WTC11 (cell line): ENCODE results near the gene PRF1.

ENCODE experiments used
- CBFB ChIP-seq: sonication (generic); formaldehyde crosslinking; IDR thresholded peaks from 2 replicates; pipeline ENCODE4 v1.8.1; 2022; ENCODE audit warnings: mild to moderate bottlenecking, low read depth, missing genetic modification reagents
- ESRRA ChIP-seq: sonication (generic); formaldehyde crosslinking; IDR thresholded peaks from 2 replicates; pipeline ENCODE4 v1.8.1; 2022; ENCODE audit warnings: mild to moderate bottlenecking, missing genetic modification reagents, borderline replicate concordance
- FOXJ3 ChIP-seq: sonication (generic); formaldehyde crosslinking; IDR thresholded peaks from 2 replicates; pipeline ENCODE4 v1.9.0; 2021; ENCODE audit warnings: missing genetic modification reagents, mild to moderate bottlenecking, borderline replicate concordance
- JUN ChIP-seq: sonication (generic); formaldehyde crosslinking; IDR thresholded peaks from 2 replicates; pipeline ENCODE4 v1.8.0; 2023; ENCODE audit warnings: mild to moderate bottlenecking, missing genetic modification reagents
- ZNF121 ChIP-seq: sonication (generic); formaldehyde crosslinking; IDR thresholded peaks from 2 replicates; pipeline ENCODE4 v1.8.0; 2023; ENCODE audit warnings: missing genetic modification reagents
- TF ChIP-seq, protein P1 (sequence below): fragments of 200-600 bp; IDR thresholded peaks from 2 replicates; pipeline ENCODE4 v1.8.0; 2022; ENCODE audit warnings: antibody characterized with exemption
- TF ChIP-seq, protein P2 (sequence below): sonication (generic); formaldehyde crosslinking; IDR thresholded peaks from 2 replicates; pipeline ENCODE4 v1.8.1; 2022; ENCODE audit warnings: mild to moderate bottlenecking, missing genetic modification reagents, moderate library complexity, borderline replicate concordance
- TF ChIP-seq, protein P3 (sequence below): sonication (generic); formaldehyde crosslinking; IDR thresholded peaks from 2 replicates; pipeline ENCODE4 v1.8.0; 2023; ENCODE audit warnings: missing genetic modification reagents, mild to moderate bottlenecking, borderline replicate concordance

GRCh38 chr10:70634011-70634410 lies 31.5 kb upstream of the PRF1 start:
- no peak for TF ChIP-seq ESRRA (CRISPR knock-in tag)
- no peak for TF ChIP-seq CBFB (CRISPR knock-in tag)
- TF ChIP-seq, protein P1, sequence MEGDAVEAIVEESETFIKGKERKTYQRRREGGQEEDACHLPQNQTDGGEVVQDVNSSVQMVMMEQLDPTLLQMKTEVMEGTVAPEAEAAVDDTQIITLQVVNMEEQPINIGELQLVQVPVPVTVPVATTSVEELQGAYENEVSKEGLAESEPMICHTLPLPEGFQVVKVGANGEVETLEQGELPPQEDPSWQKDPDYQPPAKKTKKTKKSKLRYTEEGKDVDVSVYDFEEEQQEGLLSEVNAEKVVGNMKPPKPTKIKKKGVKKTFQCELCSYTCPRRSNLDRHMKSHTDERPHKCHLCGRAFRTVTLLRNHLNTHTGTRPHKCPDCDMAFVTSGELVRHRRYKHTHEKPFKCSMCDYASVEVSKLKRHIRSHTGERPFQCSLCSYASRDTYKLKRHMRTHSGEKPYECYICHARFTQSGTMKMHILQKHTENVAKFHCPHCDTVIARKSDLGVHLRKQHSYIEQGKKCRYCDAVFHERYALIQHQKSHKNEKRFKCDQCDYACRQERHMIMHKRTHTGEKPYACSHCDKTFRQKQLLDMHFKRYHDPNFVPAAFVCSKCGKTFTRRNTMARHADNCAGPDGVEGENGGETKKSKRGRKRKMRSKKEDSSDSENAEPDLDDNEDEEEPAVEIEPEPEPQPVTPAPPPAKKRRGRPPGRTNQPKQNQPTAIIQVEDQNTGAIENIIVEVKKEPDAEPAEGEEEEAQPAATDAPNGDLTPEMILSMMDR = no peak
- TF ChIP-seq, protein P2, sequence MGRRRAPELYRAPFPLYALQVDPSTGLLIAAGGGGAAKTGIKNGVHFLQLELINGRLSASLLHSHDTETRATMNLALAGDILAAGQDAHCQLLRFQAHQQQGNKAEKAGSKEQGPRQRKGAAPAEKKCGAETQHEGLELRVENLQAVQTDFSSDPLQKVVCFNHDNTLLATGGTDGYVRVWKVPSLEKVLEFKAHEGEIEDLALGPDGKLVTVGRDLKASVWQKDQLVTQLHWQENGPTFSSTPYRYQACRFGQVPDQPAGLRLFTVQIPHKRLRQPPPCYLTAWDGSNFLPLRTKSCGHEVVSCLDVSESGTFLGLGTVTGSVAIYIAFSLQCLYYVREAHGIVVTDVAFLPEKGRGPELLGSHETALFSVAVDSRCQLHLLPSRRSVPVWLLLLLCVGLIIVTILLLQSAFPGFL (CRISPR knock-in tag) = no peak
- TF ChIP-seq, protein P3, sequence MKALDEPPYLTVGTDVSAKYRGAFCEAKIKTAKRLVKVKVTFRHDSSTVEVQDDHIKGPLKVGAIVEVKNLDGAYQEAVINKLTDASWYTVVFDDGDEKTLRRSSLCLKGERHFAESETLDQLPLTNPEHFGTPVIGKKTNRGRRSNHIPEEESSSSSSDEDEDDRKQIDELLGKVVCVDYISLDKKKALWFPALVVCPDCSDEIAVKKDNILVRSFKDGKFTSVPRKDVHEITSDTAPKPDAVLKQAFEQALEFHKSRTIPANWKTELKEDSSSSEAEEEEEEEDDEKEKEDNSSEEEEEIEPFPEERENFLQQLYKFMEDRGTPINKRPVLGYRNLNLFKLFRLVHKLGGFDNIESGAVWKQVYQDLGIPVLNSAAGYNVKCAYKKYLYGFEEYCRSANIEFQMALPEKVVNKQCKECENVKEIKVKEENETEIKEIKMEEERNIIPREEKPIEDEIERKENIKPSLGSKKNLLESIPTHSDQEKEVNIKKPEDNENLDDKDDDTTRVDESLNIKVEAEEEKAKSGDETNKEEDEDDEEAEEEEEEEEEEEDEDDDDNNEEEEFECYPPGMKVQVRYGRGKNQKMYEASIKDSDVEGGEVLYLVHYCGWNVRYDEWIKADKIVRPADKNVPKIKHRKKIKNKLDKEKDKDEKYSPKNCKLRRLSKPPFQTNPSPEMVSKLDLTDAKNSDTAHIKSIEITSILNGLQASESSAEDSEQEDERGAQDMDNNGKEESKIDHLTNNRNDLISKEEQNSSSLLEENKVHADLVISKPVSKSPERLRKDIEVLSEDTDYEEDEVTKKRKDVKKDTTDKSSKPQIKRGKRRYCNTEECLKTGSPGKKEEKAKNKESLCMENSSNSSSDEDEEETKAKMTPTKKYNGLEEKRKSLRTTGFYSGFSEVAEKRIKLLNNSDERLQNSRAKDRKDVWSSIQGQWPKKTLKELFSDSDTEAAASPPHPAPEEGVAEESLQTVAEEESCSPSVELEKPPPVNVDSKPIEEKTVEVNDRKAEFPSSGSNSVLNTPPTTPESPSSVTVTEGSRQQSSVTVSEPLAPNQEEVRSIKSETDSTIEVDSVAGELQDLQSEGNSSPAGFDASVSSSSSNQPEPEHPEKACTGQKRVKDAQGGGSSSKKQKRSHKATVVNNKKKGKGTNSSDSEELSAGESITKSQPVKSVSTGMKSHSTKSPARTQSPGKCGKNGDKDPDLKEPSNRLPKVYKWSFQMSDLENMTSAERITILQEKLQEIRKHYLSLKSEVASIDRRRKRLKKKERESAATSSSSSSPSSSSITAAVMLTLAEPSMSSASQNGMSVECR (CRISPR knock-in tag) = no peak
- no peak for TF ChIP-seq ZNF121 (CRISPR knock-in tag)
- TF ChIP-seq FOXJ3 = no peak
- TF ChIP-seq JUN = no peak
